Lower leg skin (tissue), 4 donors: ENCODE measurements around the gene COMT. TPM values are rescaled to one million over a fixed set of nuclear protein-coding genes. Genes with fewer than 3 reads are reported as not detected.

Experiments used
- DNase-seq, 2 donors: peaks; one replicate each; pipeline ENCODE4 v3.0.0-alpha.2; 2019; ENCODE audit warnings: low spot score in 2 of 2
- H3K4me3 ChIP-seq: fragments of 200-600 bp; sonication (generic); 2 replicates; pipeline ENCODE4 v1.5.1; 2017; ENCODE audit warnings: mild to moderate bottlenecking, low read depth; ENCODE audit not compliant: poor library complexity, severe bottlenecking
- CTCF ChIP-seq, 3 donors: fragments of 450-650 bp; IDR thresholded peaks; one replicate each; pipeline ENCODE4 v1.5.1; 2016; ENCODE audit warnings: antibody characterized with exemption in 3 of 3, mild to moderate bottlenecking in 3 of 3, moderate library complexity in 2 of 3
- POLR2A ChIP-seq, 2 donors: fragments of 450-650 bp; IDR thresholded peaks; one replicate each; pipeline ENCODE4 v1.6.1; 2016 to 2017; ENCODE audit warnings: antibody characterized with exemption in 2 of 2, mild to moderate bottlenecking in 1 of 2, moderate library complexity in 1 of 2
- WGBS, 2 donors: methylation state at CpG; one replicate each; pipeline ENCODE4 v1.1.5; 2018; 5-methylcytosine and 5-hydroxymethylcytosine counted together
- intact Hi-C: fragments of 100-400 bp; cut with DNase I; formaldehyde crosslinking; loops from one replicate; pipeline ENCODE4 v1.15.0; 2023; ENCODE audit warnings: low total_unique reads
- total RNA-seq, 4 donors: library from RNA; depleted of rRNA; stranded (reverse); fragments of >200 nt; gene quantifications; one replicate each; pipeline ENCODE4 v1.1.0, GENCODE V29; 2016

Gene COMT
- total RNA-seq, 4 donors from 2014 or later: 224 to 306 (median 272) TPM

GRCh38 chr22:19961868-19962245 lies 20.3 kb downstream of the COMT start:
- 73 to 84% methylated on average over 8 of the region's 8 CpGs for WGBS, 2 donors
- H3K4me3 ChIP-seq: no peak overlapping the region
- intact Hi-C loops: no loop called here

GRCh38 chr22:19962246-19962908 lies 20.8 kb downstream of the COMT start:
- peak; percentile 70 to 93 for DNase-seq
- intact Hi-C loops: no loop called here
- TF ChIP-seq CTCF (IDR thresholded peaks at IDR 0.05) (no peak), POLR2A (IDR thresholded peaks at IDR 0.05) (no peak)
- H3K4me3 ChIP-seq: no peak overlapping the region
- WGBS, 2 donors: 41% methylated on average over 19 to 21 of the region's 22 CpGs

More at GRCh38 chr22:19961868-19962245, 20.3 kb downstream of the COMT start:
- no peak for DNase-seq
- TF ChIP-seq CTCF (IDR thresholded peaks at IDR 0.05) (no peak), POLR2A (IDR thresholded peaks at IDR 0.05) (no peak)

GRCh38 chr22:19962909-19963806 lies 21.6 kb downstream of the COMT start:
- intact Hi-C loops: no loop called here
- no peak overlapping the region for H3K4me3 ChIP-seq
- TF ChIP-seq CTCF (IDR thresholded peaks at IDR 0.05) (no peak), POLR2A (IDR thresholded peaks at IDR 0.05) (no peak)
- WGBS, 2 donors: 51 to 57% methylated on average over 26 to 27 of the region's 30 CpGs
- DNase-seq: peak; percentile 86 to 94

- DNase-seq: no peak
- intact Hi-C loops: no loop called here
- TF ChIP-seq POLR2A (IDR thresholded peaks at IDR 0.05) (no peak), CTCF (IDR thresholded peaks at IDR 0.05) (no peak)
- H3K4me3 ChIP-seq: no peak overlapping the region
- WGBS, 2 donors: 73 to 89% methylated on average over 12 of the region's 12 CpGs
Observed at GRCh38 chr22:19963863-19964642, 22.5 kb downstream of the COMT start.

GRCh38 chr22:19964701-19965386 lies 23.3 kb downstream of the COMT start:
- 93 to 97% methylated on average over 10 to 14 of the region's 15 CpGs for WGBS, 2 donors
- TF ChIP-seq POLR2A (IDR thresholded peaks at IDR 0.05) (no peak), CTCF (IDR thresholded peaks at IDR 0.05) (no peak)
- no peak overlapping the region for H3K4me3 ChIP-seq
- intact Hi-C loops: no loop called here
- DNase-seq: no peak
